Activated T-cell treated with anti-CD3 and anti-CD28 coated beads, Interleukin-2, amount 50 U/mL, for 72 hours (primary cell): ENCODE measurements around the gene MYH10. TPM values are rescaled to one million over a fixed set of nuclear protein-coding genes. Genes with fewer than 3 reads are reported as not detected.

ENCODE experiments used
- ATAC-seq, 2 donors: fragments of 150-1000 bp; cut with Tn5 transposase; replicated peaks in 1 of 2; 2 replicates each; pipeline ENCODE4 v1.10.0; 2021; ENCODE audit warnings: moderate library complexity in 2 of 2, mild to moderate bottlenecking in 1 of 2
- DNase-seq, 2 donors: peaks; one replicate each; pipeline ENCODE4 v3.0.0; 2021 to 2022; ENCODE audit warnings: mixed read lengths in 1 of 2
- H3K27ac Mint-ChIP-seq: one replicate; pipeline ENCODE4 v1.8.0; 2022; ENCODE audit warnings: mild to moderate bottlenecking, moderate library complexity, mixed read lengths
- H3K27me3 Mint-ChIP-seq: one replicate; pipeline ENCODE4 v1.8.0; 2022; ENCODE audit warnings: low read depth, mixed read lengths
- H3K36me3 Mint-ChIP-seq, 2 donors: one replicate each; pipeline ENCODE4 v1.8.0; 2022; ENCODE audit warnings: mixed read lengths in 2 of 2, mild to moderate bottlenecking in 1 of 2; ENCODE audit not compliant: insufficient read depth in 2 of 2
- H3K4me1 Mint-ChIP-seq: one replicate; pipeline ENCODE4 v1.8.0; 2022; ENCODE audit warnings: low read depth, mixed read lengths
- H3K4me3 Mint-ChIP-seq, 2 donors: one replicate each; pipeline ENCODE4 v1.8.0; 2022; ENCODE audit warnings: mild to moderate bottlenecking in 2 of 2, mixed read lengths in 2 of 2, moderate library complexity in 2 of 2
- H3K9me3 Mint-ChIP-seq, 2 donors: one replicate each; pipeline ENCODE4 v1.8.0; 2022; ENCODE audit warnings: mixed read lengths in 2 of 2
- total RNA-seq, 2 donors: library from RNA; stranded (reverse); gene quantifications; one replicate each; pipeline ENCODE4 v1.2.3, GENCODE V29; 2022

Gene MYH10
- total RNA-seq, 2 donors from 2014 or later, result 7.6 to 23.7 TPM

GRCh38 chr17:8477715-8478441 lies 152.6 kb downstream of the MYH10 start:
- no peak overlapping the region for H3K27ac Mint-ChIP-seq
- H3K4me1 Mint-ChIP-seq, result no peaks in the 10 kb centered on the region
- DNase-seq, result no peak
- no peaks in the 10 kb centered on the region for H3K27me3 Mint-ChIP-seq
- no peak for ATAC-seq
- H3K9me3 Mint-ChIP-seq, result no peaks in the 10 kb centered on the region
- no peak overlapping the region for H3K4me3 Mint-ChIP-seq
- H3K36me3 Mint-ChIP-seq, result peaks cover 6 to 23% of the 10 kb centered on the region in 2 donors

GRCh38 chr17:8477171-8477570 lies 153.4 kb downstream of the MYH10 start:
- H3K27ac Mint-ChIP-seq, result no peak overlapping the region
- H3K27me3 Mint-ChIP-seq, result no peaks in the 10 kb centered on the region
- H3K4me1 Mint-ChIP-seq, result no peaks in the 10 kb centered on the region
- H3K4me3 Mint-ChIP-seq, result no peak overlapping the region
- no peak for ATAC-seq
- H3K36me3 Mint-ChIP-seq, result peaks cover 5 to 17% of the 10 kb centered on the region in 2 donors
- DNase-seq, result no peak
- no peaks in the 10 kb centered on the region for H3K9me3 Mint-ChIP-seq

GRCh38 chr17:8476741-8477140 lies 153.8 kb downstream of the MYH10 start:
- no peaks in the 10 kb centered on the region for H3K4me1 Mint-ChIP-seq
- no peak for DNase-seq
- H3K27ac Mint-ChIP-seq, result no peak overlapping the region
- ATAC-seq, result no peak
- no peak overlapping the region for H3K4me3 Mint-ChIP-seq
- peaks cover 5 to 17% of the 10 kb centered on the region in 2 donors for H3K36me3 Mint-ChIP-seq
- H3K9me3 Mint-ChIP-seq, result no peaks in the 10 kb centered on the region
- H3K27me3 Mint-ChIP-seq, result no peaks in the 10 kb centered on the region

GRCh38 chr17:8475781-8476180 lies 154.7 kb downstream of the MYH10 start:
- no peak for ATAC-seq
- H3K9me3 Mint-ChIP-seq, result no peaks in the 10 kb centered on the region

GRCh38 chr17:8475227-8475626 lies 155.3 kb downstream of the MYH10 start:
- no peak for ATAC-seq
- H3K9me3 Mint-ChIP-seq, result no peaks in the 10 kb centered on the region
- H3K36me3 Mint-ChIP-seq, result peaks cover 5 to 17% of the 10 kb centered on the region in 2 donors
- H3K27me3 Mint-ChIP-seq, result no peaks in the 10 kb centered on the region
- no peak overlapping the region for H3K27ac Mint-ChIP-seq
- H3K4me3 Mint-ChIP-seq, result no peak overlapping the region
- H3K4me1 Mint-ChIP-seq, result no peaks in the 10 kb centered on the region
- DNase-seq, result no peak

More at GRCh38 chr17:8475781-8476180, 154.7 kb downstream of the MYH10 start:
- Mint-ChIP-seq H3K4me3 (no peak overlapping the region), H3K4me1 (no peaks in the 10 kb centered on the region), H3K36me3 (peaks cover 5 to 17% of the 10 kb centered on the region in 2 donors), H3K27ac (no peak overlapping the region), H3K27me3 (no peaks in the 10 kb centered on the region)
- DNase-seq, result no peak

GRCh38 chr17:8474826-8475225 lies 155.7 kb downstream of the MYH10 start:
- ATAC-seq (no peak), DNase-seq (no peak)
- no peak overlapping the region for H3K27ac Mint-ChIP-seq
- no peaks in the 10 kb centered on the region for H3K9me3 Mint-ChIP-seq
- H3K4me3 Mint-ChIP-seq, result no peak overlapping the region
- no peaks in the 10 kb centered on the region for H3K4me1 Mint-ChIP-seq
- H3K27me3 Mint-ChIP-seq, result no peaks in the 10 kb centered on the region
- H3K36me3 Mint-ChIP-seq, result peaks cover 5 to 17% of the 10 kb centered on the region in 2 donors

GRCh38 chr17:8473451-8474192 lies 156.9 kb downstream of the MYH10 start:
- Mint-ChIP-seq H3K27ac (no peak overlapping the region), H3K9me3 (no peaks in the 10 kb centered on the region), H3K4me3 (no peak overlapping the region), H3K27me3 (no peaks in the 10 kb centered on the region), H3K4me1 (no peaks in the 10 kb centered on the region), H3K36me3 (peaks cover 5 to 17% of the 10 kb centered on the region in 2 donors)
- ATAC-seq, result no peak
- no peak for DNase-seq

- no peak for ATAC-seq
- Mint-ChIP-seq H3K27me3 (no peaks in the 10 kb centered on the region), H3K4me1 (no peaks in the 10 kb centered on the region), H3K27ac (no peak overlapping the region), H3K4me3 (no peak overlapping the region), H3K9me3 (no peaks in the 10 kb centered on the region), H3K36me3 (peaks cover 5 to 20% of the 10 kb centered on the region in 2 donors)
- no peak for DNase-seq
These were observed 157.9 kb downstream of the MYH10 start for GRCh38 chr17:8472663-8473062.

GRCh38 chr17:8470447-8471047 lies 160.0 kb downstream of the MYH10 start:
- H3K27me3 Mint-ChIP-seq, result no peaks in the 10 kb centered on the region
- H3K9me3 Mint-ChIP-seq, result no peaks in the 10 kb centered on the region
- H3K36me3 Mint-ChIP-seq, result peaks cover 3 to 16% of the 10 kb centered on the region in 2 donors
- H3K4me3 Mint-ChIP-seq, result no peak overlapping the region
- no peak overlapping the region for H3K27ac Mint-ChIP-seq
- DNase-seq (no peak), ATAC-seq (no peak)
- no peaks in the 10 kb centered on the region for H3K4me1 Mint-ChIP-seq

GRCh38 chr17:8469964-8470363 lies 160.6 kb downstream of the MYH10 start:
- Mint-ChIP-seq H3K4me1 (no peaks in the 10 kb centered on the region), H3K4me3 (no peak overlapping the region), H3K36me3 (peaks cover 1 to 12% of the 10 kb centered on the region in 2 donors), H3K27ac (no peak overlapping the region), H3K9me3 (no peaks in the 10 kb centered on the region), H3K27me3 (no peaks in the 10 kb centered on the region)
- ATAC-seq, result no peak
- no peak for DNase-seq

- peaks cover 1 to 9% of the 10 kb centered on the region in 2 donors for H3K36me3 Mint-ChIP-seq
- H3K27ac Mint-ChIP-seq, result no peak overlapping the region
These were observed 161.5 kb downstream of the MYH10 start for GRCh38 chr17:8468980-8469379.

GRCh38 chr17:8468127-8468526 lies 162.4 kb downstream of the MYH10 start:
- Mint-ChIP-seq H3K27me3 (no peaks in the 10 kb centered on the region), H3K36me3 (peaks cover 1 to 9% of the 10 kb centered on the region in 2 donors), H3K4me3 (no peak overlapping the region), H3K4me1 (peaks cover 14% of the 10 kb centered on the region), H3K27ac (no peak overlapping the region), H3K9me3 (no peaks in the 10 kb centered on the region)
- no peak for DNase-seq
- no peak for ATAC-seq

More at GRCh38 chr17:8468980-8469379, 161.5 kb downstream of the MYH10 start:
- H3K4me3 Mint-ChIP-seq, result no peak overlapping the region
- peaks cover 5% of the 10 kb centered on the region for H3K4me1 Mint-ChIP-seq
- no peaks in the 10 kb centered on the region for H3K27me3 Mint-ChIP-seq
- ATAC-seq (no peak), DNase-seq (no peak)
- no peaks in the 10 kb centered on the region for H3K9me3 Mint-ChIP-seq

GRCh38 chr17:8467527-8467926 lies 163.0 kb downstream of the MYH10 start:
- no peak overlapping the region for H3K27ac Mint-ChIP-seq
- DNase-seq, result no peak
- H3K4me3 Mint-ChIP-seq, result no peak overlapping the region
- ATAC-seq, result no peak
- peaks cover 15% of the 10 kb centered on the region for H3K4me1 Mint-ChIP-seq
- H3K9me3 Mint-ChIP-seq, result no peaks in the 10 kb centered on the region
- H3K27me3 Mint-ChIP-seq, result no peaks in the 10 kb centered on the region
- H3K36me3 Mint-ChIP-seq, result peaks cover 1 to 10% of the 10 kb centered on the region in 2 donors
